GM20000 (cell line): ENCODE measurements around the gene SMCO4.

Experiments
- DNase-seq: peaks from one replicate; pipeline ENCODE4 v3.0.0; 2012; ENCODE audit warnings: low spot score
- TF ChIP-seq, protein P1 (sequence below): IDR thresholded peaks from 2 replicates; pipeline ENCODE4 v1.5.1; 2012; ENCODE audit warnings: mild to moderate bottlenecking, control low read depth; ENCODE audit errors: extremely low read depth, missing control alignments

The SMCO4 gene

GRCh38 chr11:93504110-93505095 is 38.8 kb downstream of the SMCO4 start:
- TF ChIP-seq, protein P1, sequence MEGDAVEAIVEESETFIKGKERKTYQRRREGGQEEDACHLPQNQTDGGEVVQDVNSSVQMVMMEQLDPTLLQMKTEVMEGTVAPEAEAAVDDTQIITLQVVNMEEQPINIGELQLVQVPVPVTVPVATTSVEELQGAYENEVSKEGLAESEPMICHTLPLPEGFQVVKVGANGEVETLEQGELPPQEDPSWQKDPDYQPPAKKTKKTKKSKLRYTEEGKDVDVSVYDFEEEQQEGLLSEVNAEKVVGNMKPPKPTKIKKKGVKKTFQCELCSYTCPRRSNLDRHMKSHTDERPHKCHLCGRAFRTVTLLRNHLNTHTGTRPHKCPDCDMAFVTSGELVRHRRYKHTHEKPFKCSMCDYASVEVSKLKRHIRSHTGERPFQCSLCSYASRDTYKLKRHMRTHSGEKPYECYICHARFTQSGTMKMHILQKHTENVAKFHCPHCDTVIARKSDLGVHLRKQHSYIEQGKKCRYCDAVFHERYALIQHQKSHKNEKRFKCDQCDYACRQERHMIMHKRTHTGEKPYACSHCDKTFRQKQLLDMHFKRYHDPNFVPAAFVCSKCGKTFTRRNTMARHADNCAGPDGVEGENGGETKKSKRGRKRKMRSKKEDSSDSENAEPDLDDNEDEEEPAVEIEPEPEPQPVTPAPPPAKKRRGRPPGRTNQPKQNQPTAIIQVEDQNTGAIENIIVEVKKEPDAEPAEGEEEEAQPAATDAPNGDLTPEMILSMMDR = no peak
- no peak for DNase-seq

DNA sequence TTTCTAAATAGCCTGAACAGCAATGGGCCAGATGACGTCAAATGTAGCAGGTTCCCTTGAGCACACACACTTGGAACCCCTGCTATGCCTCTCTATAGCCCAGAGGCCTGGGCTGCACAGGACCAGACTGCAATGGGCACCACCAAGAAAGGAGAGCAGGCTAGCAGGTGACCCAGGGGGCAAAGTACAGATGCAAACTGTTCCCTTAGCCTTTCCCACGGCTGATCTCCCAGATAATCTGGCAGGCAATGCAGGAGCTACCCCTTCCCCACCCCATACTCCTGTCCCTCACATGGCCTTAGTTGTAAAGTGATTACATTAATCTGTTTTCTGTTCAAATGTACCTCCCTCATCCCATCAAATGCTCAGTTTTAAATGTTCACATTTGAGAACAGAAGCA is 41.3 kb downstream of the SMCO4 start:
- TF ChIP-seq, protein P1 = no peak
- DNase-seq = no peak

DNA sequence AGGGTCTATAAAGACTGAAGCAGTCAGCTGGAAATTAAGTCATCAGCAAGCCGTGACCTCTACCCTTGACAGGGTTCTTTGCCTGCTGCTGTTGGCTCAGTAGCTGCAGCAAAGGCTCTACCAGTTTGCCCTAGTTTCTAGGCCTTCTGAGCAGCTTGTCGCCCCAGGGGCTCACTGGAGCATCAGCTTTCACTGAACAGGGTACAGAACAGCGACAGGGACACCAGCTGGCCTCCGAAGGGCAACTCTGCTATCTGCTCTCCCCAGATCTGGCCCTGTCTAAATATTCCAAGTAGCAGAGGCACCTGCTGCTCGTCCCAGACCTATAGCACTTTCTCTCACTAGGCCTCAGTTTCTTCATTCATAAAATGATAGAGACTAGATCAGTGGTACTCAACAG is 42.4 kb downstream of the SMCO4 start:
- TF ChIP-seq, protein P1 = no peak
- no peak for DNase-seq

GRCh38 chr11:93498641-93499040 is 44.5 kb downstream of the SMCO4 start:
- DNase-seq = no peak

DNA sequence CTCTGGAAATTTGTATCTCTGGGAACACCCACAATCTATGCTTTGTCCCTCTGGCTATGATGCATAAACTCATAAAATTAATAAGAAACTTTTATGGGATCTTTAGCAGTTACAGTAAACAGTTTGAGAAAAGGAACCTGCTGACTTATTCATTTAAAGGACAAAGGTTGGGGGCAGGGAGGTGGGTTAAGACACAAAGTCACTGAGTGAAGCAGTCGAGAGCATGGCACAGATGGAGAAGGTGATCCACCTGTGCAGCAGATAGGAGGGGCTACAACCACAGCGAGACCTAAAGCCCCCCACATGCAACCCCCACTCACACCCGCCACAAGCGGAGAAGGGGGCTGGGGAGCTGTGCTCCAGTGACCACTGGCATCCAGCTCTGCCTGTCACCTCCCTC is 45.0 kb downstream of the SMCO4 start:
- no peak for DNase-seq
- TF ChIP-seq, protein P1 = no peak

More at GRCh38 chr11:93498641-93499040, 44.5 kb downstream of the SMCO4 start:
- TF ChIP-seq, protein P1 = no peak

- no peak for DNase-seq
- TF ChIP-seq, protein P1 = no peak
Measured at GRCh38 chr11:93497596-93497995, 45.6 kb downstream of the SMCO4 start.

DNA sequence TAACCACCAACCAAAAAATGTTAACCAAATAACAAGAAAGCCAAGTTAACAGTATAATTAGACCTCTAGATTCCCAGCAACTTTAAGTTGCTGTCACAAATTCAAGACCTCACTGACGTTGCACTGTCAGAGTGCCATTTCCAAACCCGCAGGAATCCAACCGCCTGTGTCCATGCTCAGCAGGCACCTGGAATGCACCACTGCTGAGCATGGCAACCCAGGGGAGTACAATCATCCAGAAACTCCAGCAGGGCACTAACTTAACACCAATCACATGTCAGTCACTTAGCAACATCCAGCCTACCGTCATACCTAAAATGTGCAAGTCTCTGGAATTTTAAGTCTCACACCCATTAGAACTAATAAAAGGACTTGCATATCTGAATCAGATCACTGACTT is 48.8 kb downstream of the SMCO4 start:
- DNase-seq = no peak
- TF ChIP-seq, protein P1 = no peak
